ENCODE data around the gene ARHGEF3.
"Not testable (repeated sequence)": the region's sequence is repeated elsewhere in the genome, so short reads cannot be mapped to it uniquely, and the experiment has no call there.

Gene ARHGEF3

DNA sequence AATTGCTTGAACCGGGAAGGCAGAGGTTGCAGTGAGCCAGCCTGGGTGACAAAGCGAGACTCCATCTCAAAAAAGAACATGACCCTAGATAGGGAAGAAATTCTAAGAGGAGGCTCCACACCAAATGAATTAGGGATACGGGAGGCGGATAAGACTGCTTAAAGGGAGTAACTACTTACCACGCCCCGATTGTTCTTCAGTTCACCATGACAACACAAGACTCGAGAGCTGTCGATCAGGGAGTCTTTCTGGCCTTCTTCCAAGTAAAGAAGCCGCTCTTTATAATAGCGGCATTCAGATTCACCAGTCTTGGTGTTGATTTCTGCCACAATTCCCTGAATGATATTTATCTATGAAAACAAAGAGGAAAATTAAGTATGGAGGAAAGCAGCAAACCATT lies 64.7 kb downstream of the ARHGEF3 start:
- Histone ChIP-seq H3K27ac (no peak overlapping the region), H3K9me3 (replicated peaks in 1 of 11) (peaks cover 0 to 9% (median 0%) of the 10 kb centered on the region in 11 experiments; a peak in 1 of 22 replicates), H3K4me1 (0 out of 20 replicates have a peak, but pooled peaks cover 0 to 2% (median 0%) of the 10 kb centered on the region in 10 experiments), H3K36me3 (peaks cover 0 to 96% (median 0%) of the 10 kb centered on the region in 11 experiments; a peak in 9 of 22 replicates), H3K4me2 (no peak overlapping the region), H3K4me3 (no peak overlapping the region), H3K9ac (no peak overlapping the region), H4K20me1 (no peaks in the 10 kb centered on the region; a peak in 1 of 22 replicates), H3K27me3 (no peaks in the 10 kb centered on the region)
- TF ChIP-seq Cebpa-rat (IDR thresholded peaks at IDR 0.05) = no peak

DNA sequence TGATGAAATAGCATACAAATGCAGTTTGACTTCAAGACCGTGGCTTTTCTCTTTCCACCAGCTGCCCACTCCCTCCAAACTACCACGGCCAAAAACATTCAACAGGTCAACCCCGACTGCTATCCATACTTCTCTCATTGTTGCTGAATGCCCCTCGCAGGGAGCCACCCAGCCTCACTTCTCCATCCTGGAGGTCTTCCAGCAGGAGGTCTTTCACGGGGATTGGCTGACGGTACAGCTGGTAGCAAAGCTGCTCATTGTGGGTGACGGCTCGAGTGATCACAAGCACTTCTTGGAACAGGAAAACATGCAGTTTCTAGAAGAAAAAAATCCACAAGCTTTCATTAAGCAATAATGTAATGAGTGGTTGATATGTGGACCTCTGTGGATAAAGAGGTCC lies 69.6 kb downstream of the ARHGEF3 start:
- no peak overlapping the region for H3K9ac ChIP-seq
- H3K9me3 ChIP-seq (replicated peaks in 1 of 11) = peaks cover 0 to 9% (median 0%) of the 10 kb centered on the region in 11 experiments; a peak in 1 of 22 replicates
- H3K4me3 ChIP-seq = no peak overlapping the region
- no peaks in the 10 kb centered on the region; a peak in 1 of 22 replicates for H4K20me1 ChIP-seq
- 0 out of 20 replicates have a peak, but pooled peaks cover 0 to 3% (median 0%) of the 10 kb centered on the region in 10 experiments for H3K4me1 ChIP-seq
- peaks cover 0 to 98% (median 0%) of the 10 kb centered on the region in 11 experiments; a peak in 10 of 22 replicates for H3K36me3 ChIP-seq
- TF ChIP-seq Cebpa-rat (IDR thresholded peaks at IDR 0.05) = no peak
- H3K27me3 ChIP-seq = no peaks in the 10 kb centered on the region
- no peak overlapping the region for H3K4me2 ChIP-seq
- no peak overlapping the region for H3K27ac ChIP-seq

DNA sequence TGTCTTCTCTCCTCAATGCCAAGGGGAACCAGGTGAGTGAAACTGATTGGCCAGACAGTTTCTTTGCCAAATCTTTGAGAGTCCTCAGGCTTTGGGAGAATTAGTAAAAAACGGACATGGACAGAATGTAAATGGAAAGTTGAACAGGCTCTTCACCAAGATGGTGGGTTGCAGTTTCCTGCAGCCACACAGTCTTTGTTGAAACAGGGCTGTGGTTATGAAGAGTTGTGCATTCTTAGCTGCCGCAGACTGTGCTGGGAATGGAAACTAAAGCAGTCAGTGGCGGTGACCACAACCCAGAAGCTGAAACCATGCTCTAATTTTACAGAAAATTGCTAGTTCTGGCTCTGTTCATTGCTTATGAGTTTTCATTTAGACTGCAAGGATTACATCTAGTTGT lies 76.6 kb downstream of the ARHGEF3 start:
- H3K36me3 ChIP-seq = peaks cover 0 to 82% (median 0%) of the 10 kb centered on the region in 11 experiments; a peak in 10 of 22 replicates
- H3K4me3 ChIP-seq = no peak overlapping the region
- no peak for TF ChIP-seq Cebpa-rat (IDR thresholded peaks at IDR 0.05)
- H3K27ac ChIP-seq = peak overlapping the region in 7 of 11 experiments; percentile 5 to 67 (median 33); a peak in 11 of 22 replicates
- peaks cover 0 to 9% (median 0%) of the 10 kb centered on the region in 11 experiments; a peak in 3 of 22 replicates for H3K9me3 ChIP-seq (replicated peaks in 1 of 11)
- peak overlapping the region; percentile 14 to 60 (median 39); a peak in 18 of 22 replicates for H3K4me2 ChIP-seq
- peak overlapping the region in 1 of 11 experiments; percentile 20; a peak in 1 of 22 replicates for H3K9ac ChIP-seq
- no peaks in the 10 kb centered on the region for H3K27me3 ChIP-seq
- H4K20me1 ChIP-seq = no peaks in the 10 kb centered on the region
- H3K4me1 ChIP-seq = peaks cover 13 to 20% (median 17%) of the 10 kb centered on the region in 10 experiments; a peak in 19 of 20 replicates

DNA sequence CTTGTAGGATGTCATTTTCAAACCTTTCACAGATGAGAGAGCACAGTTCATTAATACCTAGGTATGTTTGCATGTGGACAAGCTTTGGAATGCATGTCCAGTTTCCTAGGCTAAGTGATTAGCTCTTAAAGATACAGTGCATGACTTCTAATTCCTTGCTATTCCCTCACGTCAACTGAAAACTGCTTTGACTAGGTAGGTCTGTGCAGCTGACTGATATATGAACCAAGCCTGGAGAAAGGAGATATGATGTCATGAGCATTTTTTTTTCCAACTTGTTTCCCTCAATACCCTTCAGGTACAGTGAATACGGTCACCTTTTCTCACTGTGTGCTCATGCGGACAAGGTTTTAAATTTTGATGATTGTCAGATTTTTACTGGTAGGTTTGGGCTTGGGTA lies 77.1 kb downstream of the ARHGEF3 start:
- H3K9ac ChIP-seq = no peak overlapping the region
- no peak for TF ChIP-seq Cebpa-rat (IDR thresholded peaks at IDR 0.05)
- peaks cover 13 to 20% (median 17%) of the 10 kb centered on the region in 10 experiments; a peak in 19 of 20 replicates for H3K4me1 ChIP-seq
- peak overlapping the region in 9 of 11 experiments; percentile 21 to 60 (median 40); a peak in 14 of 22 replicates for H3K4me2 ChIP-seq
- H3K9me3 ChIP-seq (replicated peaks in 1 of 11) = peaks cover 0 to 14% (median 0%) of the 10 kb centered on the region in 11 experiments; a peak in 3 of 22 replicates
- H4K20me1 ChIP-seq = no peaks in the 10 kb centered on the region
- no peak overlapping the region for H3K4me3 ChIP-seq
- peak overlapping the region in 7 of 11 experiments; percentile 5 to 67 (median 33); a peak in 11 of 22 replicates for H3K27ac ChIP-seq
- H3K36me3 ChIP-seq = peaks cover 0 to 77% (median 0%) of the 10 kb centered on the region in 11 experiments; a peak in 10 of 22 replicates
- H3K27me3 ChIP-seq = no peaks in the 10 kb centered on the region

DNA sequence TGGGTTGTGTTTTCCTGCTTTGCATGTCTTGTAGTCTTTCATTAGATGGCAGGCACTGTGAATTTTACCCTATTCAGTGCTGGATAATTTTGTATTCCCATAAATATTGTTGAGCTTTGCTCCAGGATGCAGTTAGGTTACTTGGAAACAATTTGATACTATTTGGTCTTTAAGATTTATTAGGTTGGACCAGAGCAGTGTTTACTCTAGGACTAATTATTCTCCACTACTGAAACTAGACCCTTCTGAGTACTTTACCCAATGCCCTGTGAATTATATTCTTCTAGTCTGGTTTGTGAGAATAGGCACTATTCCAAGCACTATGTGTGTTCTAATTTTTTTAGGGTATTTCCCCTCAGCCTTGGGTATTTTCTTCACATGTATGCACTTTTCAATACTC lies 80.9 kb downstream of the ARHGEF3 start:
- H3K9ac ChIP-seq = no peak overlapping the region
- H3K4me3 ChIP-seq = no peak overlapping the region
- H3K36me3 ChIP-seq = peaks cover 0 to 39% (median 0%) of the 10 kb centered on the region in 11 experiments; a peak in 5 of 22 replicates
- H4K20me1 ChIP-seq = no peaks in the 10 kb centered on the region
- H3K27me3 ChIP-seq = no peaks in the 10 kb centered on the region
- peaks cover 10 to 29% (median 13%) of the 10 kb centered on the region in 10 experiments; a peak in 19 of 20 replicates for H3K4me1 ChIP-seq
- H3K4me2 ChIP-seq = no peak overlapping the region
- no peak for TF ChIP-seq Cebpa-rat (IDR thresholded peaks at IDR 0.05)
- peaks cover 7 to 29% (median 12%) of the 10 kb centered on the region in 11 experiments; a peak in 17 of 22 replicates for H3K9me3 ChIP-seq (replicated peaks in 1 of 11)
- H3K27ac ChIP-seq = no peak overlapping the region

DNA sequence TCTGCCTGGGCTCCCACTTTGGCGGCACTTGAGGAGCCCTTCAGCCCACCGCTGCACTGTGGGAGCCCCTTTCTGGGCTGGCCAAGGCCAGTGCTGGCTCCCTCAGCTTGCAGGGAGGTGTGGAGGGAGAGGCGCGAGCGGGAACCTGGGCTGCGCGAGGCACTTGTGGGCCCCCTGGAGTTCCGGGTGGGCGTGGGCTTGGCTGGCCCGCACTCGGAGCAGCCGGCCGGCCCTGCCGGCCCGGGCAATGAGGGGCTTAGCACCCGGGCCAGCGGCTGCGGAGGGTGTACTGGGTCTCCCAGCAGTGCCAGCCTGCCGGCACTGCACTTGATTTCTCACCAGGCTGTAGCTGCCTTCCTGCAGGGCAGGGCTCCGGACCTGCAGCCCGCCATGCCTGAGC lies 82.9 kb downstream of the ARHGEF3 start:
- H3K4me3 ChIP-seq, H3K4me2 ChIP-seq, H4K20me1 ChIP-seq, H3K27me3 ChIP-seq, H3K9ac ChIP-seq, H3K27ac ChIP-seq: not testable (repeated sequence)
- peaks cover 0 to 19% (median 0%) of the 10 kb centered on the region in 11 experiments; a peak in 4 of 22 replicates for H3K36me3 ChIP-seq
- H3K4me1 ChIP-seq = peaks cover 0 to 21% (median 0%) of the 10 kb centered on the region in 10 experiments; a peak in 7 of 20 replicates
- peaks cover 7 to 24% (median 12%) of the 10 kb centered on the region in 11 experiments; a peak in 19 of 22 replicates for H3K9me3 ChIP-seq (replicated peaks in 1 of 11)

DNA sequence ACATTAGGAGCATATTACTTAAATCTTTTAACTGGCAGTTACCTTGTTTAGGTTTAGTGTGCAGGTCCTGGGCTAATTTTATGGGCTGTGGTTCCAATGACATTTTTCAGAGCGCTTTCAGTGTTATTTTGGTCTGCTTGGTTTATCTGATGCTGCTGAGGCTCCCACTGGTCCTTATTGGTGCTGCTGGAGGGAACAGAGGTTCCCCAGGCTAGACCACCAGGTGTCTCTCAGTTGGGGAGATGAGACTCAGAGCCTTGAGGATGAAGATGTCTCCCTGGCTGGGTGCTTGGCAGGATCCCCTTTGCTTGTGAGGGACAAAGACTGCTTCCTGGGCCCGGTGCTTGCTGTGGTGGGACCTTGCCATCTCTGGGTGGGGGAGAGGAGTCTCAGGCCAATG lies 90.4 kb downstream of the ARHGEF3 start:
- TF ChIP-seq Cebpa-rat (IDR thresholded peaks at IDR 0.05) = no peak
- no peaks in the 10 kb centered on the region for H3K4me1 ChIP-seq
- no peaks in the 10 kb centered on the region for H3K27me3 ChIP-seq
- H3K4me2 ChIP-seq = no peak overlapping the region
- peaks cover 0 to 5% (median 0%) of the 10 kb centered on the region in 11 experiments; a peak in 2 of 22 replicates for H3K9me3 ChIP-seq (replicated peaks in 1 of 11)
- H3K9ac ChIP-seq = no peak overlapping the region
- H3K36me3 ChIP-seq = no peaks in the 10 kb centered on the region
- no peaks in the 10 kb centered on the region for H4K20me1 ChIP-seq
- no peak overlapping the region for H3K27ac ChIP-seq
- no peak overlapping the region for H3K4me3 ChIP-seq

DNA sequence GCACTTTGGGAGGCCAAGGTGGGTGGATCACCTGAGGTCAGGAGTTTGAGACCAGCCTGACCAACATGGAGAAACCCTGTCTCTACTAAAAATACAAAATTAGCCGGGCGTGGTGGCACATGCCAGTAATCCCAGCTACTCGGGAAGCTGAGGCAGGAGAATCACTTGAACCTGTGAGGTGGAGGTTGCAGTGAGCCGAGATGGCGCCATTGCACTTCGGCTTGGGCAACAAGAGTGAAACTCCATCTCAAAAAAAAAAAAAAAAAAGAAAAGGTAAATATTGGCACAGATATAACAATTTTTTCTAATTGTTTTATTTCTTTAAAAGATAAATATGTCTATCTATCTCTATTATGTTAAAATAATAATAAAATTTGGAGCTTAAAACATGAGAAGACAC lies 94.3 kb downstream of the ARHGEF3 start:
- not testable (repeated sequence) for H4K20me1 ChIP-seq; H3K27me3 ChIP-seq; H3K4me2 ChIP-seq; H3K27ac ChIP-seq; H3K9ac ChIP-seq; H3K9me3 ChIP-seq (replicated peaks in 1 of 11); H3K4me3 ChIP-seq; H3K36me3 ChIP-seq
- H3K4me1 ChIP-seq = peaks cover 0 to 11% (median 0%) of the 10 kb centered on the region in 10 experiments; a peak in 6 of 20 replicates

DNA sequence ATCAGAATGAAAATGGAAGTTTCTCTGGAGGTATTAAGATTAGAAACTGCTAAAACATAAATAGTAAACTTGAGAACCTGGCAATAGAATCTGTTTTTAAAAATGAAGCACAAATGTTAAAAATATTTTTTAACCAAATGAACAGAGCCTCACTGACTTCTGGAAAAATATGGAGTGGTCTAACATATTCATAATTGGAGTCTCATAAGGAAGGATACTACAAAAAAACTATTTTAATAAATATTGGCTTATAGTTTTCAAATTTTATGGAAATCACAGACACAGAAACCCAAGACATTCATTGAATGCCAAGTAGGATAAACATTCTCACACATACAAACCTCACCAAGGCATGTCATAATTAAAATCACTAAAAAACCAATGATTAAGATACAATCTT lies 95.1 kb downstream of the ARHGEF3 start:
- no peaks in the 10 kb centered on the region for H3K27me3 ChIP-seq
- no peak overlapping the region for H3K4me2 ChIP-seq
- peaks cover 0 to 11% (median 0%) of the 10 kb centered on the region in 10 experiments; a peak in 6 of 20 replicates for H3K4me1 ChIP-seq
- no peak overlapping the region for H3K4me3 ChIP-seq
- no peaks in the 10 kb centered on the region for H4K20me1 ChIP-seq
- no peak for TF ChIP-seq Cebpa-rat (IDR thresholded peaks at IDR 0.05)
- no peak overlapping the region for H3K27ac ChIP-seq
- no peak overlapping the region for H3K9ac ChIP-seq
- peaks cover 0 to 3% (median 0%) of the 10 kb centered on the region in 11 experiments; a peak in 1 of 22 replicates for H3K9me3 ChIP-seq (replicated peaks in 1 of 11)
- no peaks in the 10 kb centered on the region for H3K36me3 ChIP-seq

Data from BLaER1 treated with 17β-estradiol and CSF1 and Interleukin-3, amounts not matched to agents 10 nM and 100 nM (cell line).